ENCODE results near the gene DNPH1.

Gene DNPH1

GRCh38 chr6:43180058-43180457 lies 49.2 kb downstream of the DNPH1 start:
- no peak for DNase-seq

DNA sequence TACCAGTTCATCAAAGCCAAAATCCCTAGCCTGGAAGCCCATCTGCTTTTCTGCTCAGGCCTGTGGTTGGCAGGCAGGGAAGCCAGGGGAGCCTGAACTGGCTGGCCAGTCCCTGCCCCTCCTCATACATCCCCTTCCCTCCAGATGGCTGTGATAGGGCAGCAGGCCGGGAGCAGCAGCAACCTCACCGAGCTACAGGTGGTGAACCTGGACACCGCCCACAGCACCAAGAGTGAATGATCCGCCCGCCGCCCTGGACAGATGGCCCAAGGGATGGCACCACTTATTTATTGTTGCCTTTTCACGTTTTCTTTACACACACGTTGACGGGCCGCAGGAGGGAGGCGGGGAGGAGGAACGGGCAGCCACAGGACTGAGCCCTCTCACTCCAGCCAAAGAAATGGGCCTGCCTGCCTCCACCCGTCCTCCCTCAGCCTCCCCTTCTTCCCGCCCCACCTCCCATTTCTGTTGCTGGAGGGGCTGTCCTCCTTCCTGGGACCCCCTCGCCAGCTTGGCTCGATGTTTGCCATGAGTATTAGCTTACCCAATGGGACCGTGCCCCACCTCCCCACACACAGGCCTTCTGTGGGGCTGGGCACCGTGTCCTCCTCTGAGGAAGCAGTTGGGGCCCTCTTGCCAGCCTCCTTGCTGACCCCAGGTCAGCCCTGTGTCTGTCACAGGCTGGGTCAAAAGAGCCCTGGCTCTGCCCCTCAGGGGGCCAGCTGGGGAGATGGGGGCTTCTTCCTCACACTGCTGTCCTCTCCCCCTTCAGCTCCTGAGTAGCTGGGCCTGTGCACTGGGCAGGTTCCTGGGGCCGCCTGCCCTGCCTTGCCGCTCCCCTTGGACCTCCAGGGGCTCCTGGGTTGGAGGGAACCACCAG lies 50.1 kb downstream of the DNPH1 start:
- DNase-seq = no peak

GRCh38 chr6:43178150-43178549 lies 51.1 kb downstream of the DNPH1 start:
- no peak for DNase-seq

- no peak for DNase-seq
Measured at GRCh38 chr6:43176423-43176786, 52.9 kb downstream of the DNPH1 start.

GRCh38 chr6:43175676-43176422 lies 53.4 kb downstream of the DNPH1 start:
- no peak for DNase-seq

Data from activated CD8-positive, alpha-beta memory T cell treated with anti-CD3 and anti-CD28 coated beads, Interleukin-2, amount 50 U/mL, for 48 hours (primary cell).